GM20431 (cell line): ENCODE measurements around the gene TCOF1.

Experiments
- in situ Hi-C: fragments of 300-500 bp; cut with MseI, MboI; formaldehyde crosslinking; loops from one replicate; pipeline ENCODE4 v1.15.0; 2020; ENCODE audit warnings: low sequenced_read_pairs; ENCODE audit not compliant: unreplicated experiment

The TCOF1 gene

GRCh38 chr5:150323819-150324218 lies 33.7 kb upstream of the TCOF1 start:
- in situ Hi-C loops = no loop called here

GRCh38 chr5:150325426-150325825 lies 32.1 kb upstream of the TCOF1 start:
- in situ Hi-C loops = no loop called here

- in situ Hi-C loops = no loop called here
Observed at GRCh38 chr5:150326707-150327106, 30.8 kb upstream of the TCOF1 start.

DNA sequence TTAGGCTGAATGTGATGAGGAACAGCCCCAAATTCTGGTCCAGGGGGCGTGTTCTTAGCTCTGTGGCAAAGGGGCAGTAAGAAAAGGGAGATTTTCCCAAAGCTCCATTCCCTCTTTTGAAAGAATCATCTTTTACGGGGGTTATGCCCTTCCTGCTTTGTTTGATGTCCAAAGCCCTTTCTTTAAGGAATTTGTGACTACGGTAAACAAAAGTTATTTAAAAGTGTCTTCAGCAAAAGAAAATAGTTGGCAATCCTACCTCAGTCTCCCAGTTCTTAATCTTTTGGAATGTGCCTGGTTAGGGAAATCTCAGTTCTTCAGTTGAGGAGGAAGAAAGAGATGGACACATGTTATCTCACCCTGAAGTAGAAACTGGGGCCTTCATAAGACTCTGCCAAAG lies 30.4 kb upstream of the TCOF1 start:
- in situ Hi-C loops = no loop called here

DNA sequence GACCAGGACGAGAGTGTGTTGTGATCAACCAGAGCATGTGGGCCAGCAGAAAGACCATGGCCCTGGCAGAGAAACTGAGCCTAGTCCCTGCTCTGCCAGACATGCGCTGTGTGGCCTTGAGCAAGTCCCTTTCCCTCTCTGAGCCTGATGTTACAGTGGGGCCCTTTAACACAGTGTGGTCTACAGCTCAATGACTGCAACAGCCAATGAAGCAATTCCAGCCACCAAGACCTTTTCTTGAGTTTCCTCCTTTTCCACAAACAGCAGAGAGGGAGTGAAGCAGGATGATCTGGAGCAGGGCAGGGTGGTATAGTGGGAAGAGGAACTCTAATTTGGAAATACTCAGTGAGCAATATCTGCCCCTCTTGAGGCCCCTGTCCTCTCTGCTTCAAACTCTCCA lies 29.0 kb upstream of the TCOF1 start:
- in situ Hi-C loops = no loop called here

DNA sequence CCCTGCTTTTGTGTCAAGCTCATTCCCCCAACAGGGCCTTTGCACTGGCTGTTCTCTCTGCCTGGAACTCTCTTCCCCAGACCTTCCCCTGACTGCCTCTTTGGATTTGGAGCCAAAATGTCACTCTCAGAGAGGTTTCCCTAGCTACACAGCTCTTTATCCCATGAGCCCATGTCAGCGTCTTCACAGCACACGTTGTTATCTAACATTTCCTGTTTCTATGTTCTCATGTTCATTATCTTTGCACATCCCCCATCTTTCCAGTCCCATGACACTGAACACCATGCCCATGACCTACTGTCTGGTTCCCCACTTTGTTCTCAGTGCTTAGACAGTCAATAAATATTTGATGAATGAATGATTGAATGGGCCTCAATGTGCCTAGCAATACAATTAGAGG lies 28.5 kb upstream of the TCOF1 start:
- in situ Hi-C loops = no loop called here

DNA sequence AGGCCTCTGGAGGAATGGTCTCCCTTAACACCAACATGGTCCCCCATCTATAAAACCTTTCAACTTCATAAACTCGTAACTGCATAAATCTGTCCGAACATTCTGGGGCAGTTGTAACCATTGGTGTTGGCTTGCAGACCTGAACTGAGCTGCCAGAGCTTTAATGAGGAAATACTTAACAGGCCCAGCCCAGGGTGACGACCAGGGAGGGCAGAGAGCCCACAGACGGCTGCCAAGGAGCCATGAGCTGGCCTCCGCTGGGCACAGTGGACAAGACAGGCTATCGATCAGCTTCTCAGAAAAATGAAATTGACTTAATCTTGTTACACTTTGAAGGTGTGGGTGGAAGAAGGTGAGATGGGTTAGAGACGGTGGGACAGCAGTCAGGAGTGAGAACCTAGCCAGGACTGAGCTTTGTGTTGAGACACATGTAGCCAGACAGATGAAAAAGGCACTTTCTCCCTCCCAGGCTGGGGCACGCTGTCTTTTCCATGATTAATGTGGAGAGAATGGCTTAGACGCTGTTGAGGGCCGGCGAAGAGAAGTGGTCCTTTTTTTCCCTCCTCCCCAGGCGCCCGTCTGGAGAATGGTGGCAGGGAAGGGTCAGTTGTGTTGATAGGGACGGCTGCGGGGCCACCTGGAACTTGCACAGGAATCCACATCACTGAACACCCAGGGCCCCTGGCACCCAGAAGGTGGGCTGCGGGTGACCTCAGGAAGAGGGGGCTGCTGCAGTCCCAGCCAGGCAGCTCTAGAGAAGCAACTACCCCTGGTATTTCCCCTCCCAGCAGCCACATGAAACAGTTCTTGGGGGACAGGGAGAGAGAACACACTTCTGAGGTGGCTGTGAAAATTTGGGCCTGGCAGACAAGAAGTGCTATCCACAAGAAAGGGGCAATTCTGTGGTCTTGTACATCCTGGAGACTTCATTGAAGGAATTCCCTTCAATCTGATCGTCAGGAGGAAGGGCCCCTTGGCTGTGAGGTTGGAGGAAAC lies 27.3 kb upstream of the TCOF1 start:
- in situ Hi-C loops = no loop called here

DNA sequence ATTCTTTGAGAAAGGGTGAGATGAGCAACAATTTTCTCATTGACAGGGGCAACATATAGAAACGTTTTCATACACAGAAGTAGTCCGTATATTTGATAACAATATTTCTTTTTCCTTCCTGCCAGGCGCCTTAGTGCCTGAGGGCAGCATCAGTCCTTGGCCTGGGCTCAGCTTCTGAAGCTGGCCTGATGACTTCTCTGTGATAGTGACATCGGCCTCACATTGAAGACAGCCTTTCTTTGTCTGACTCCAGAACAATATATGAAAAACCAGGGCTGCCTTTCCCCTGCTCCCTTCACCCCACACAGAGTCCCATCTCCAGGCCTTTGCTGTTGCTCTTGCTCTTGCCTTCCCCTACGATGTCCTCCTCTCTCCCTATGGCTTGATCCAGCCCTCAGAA lies 24.1 kb upstream of the TCOF1 start:
- in situ Hi-C loops = no loop called here

DNA sequence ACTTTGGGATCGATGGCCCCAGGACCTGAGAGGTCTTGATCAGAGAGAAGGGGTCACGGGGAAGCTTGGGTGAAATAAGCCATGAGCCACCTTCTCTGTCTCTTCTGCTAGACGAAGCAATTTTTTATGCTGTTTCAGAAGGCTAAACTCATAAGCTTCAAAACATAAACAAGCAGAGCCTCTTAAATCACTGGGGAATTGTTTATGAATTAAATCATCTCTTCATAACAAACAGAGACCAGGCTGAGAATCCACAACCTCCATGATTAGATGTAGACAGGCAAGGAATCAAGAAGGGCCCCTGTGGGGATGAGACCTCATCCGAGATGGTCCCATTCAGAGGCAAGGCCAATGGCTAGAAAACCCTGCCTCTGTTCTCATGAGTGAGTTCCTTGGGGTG lies 21.7 kb upstream of the TCOF1 start:
- in situ Hi-C loops = no loop called here

- in situ Hi-C loops = no loop called here
Observed at GRCh38 chr5:150338546-150338945, 19.0 kb upstream of the TCOF1 start.

DNA sequence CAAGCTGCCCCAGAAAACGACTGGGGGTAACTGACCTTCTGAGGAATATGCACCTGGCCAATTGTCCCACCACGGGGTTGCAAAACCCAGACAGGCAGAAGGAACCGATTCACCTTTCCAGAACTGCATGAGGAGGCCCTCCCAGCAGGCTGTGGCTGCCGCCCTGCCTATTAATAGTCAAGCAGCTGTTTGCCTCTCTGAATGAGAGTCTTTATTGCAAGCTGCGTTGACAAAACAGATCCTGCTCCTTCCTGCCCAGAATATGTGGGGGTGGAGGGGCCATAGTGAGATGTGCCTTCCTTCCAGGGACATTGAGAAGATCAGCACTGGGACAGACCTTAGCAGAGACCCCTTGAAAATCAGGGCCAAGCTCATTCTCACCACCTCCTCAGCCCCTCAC lies 18.3 kb upstream of the TCOF1 start:
- in situ Hi-C loops = no loop called here

GRCh38 chr5:150339841-150340240 lies 17.7 kb upstream of the TCOF1 start:
- in situ Hi-C loops = no loop called here

DNA sequence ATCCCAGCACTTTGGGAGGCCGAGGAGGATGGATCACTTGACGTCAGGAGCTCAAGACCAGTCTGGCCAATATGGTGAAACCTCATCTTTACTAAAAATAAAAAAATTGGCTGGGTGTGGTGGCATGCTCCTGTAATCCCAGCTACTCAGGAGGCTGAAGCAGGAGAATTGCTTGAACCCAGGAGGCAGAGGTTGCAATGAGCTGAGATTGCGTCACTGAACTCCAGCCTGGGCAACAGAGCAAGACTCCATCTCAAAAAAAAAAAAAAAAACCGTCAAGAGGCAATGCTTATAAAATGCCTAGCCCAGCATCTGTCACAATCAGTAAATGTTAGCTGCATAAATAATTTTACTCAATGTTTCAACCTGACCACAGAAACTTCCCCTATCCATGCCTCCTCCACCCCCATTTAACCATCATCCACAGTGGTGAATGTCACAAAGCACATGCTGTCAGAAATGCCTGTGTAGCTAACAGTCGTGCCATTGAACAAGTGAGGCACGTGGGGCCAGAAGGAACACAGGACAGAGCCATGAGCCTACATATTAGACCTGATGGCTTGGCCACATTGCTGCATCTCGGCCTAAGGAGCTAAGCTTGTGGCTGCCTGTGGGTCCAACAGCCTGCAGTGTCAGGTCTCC lies 16.8 kb upstream of the TCOF1 start:
- in situ Hi-C loops = no loop called here

- in situ Hi-C loops = no loop called here
Observed at GRCh38 chr5:150341331-150341730, 16.2 kb upstream of the TCOF1 start.

DNA sequence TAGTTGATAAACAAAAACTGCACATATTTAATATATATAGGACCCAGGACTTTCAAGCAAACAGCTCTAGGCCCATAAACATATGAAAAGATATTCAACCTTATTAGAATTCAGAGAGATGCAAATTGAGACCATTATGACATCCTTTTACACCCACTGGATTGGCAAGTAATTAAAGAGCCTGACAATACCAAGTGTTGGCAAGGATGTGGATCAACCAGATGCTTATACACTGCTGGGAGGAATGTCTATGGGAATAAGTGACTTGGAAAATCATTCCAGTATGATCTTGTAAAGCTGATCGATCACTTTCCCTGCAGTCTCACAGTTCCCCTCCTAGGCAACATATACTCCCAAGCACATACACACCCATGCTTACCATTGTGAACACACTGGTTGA lies 15.5 kb upstream of the TCOF1 start:
- in situ Hi-C loops = no loop called here

- in situ Hi-C loops = no loop called here
Observed at GRCh38 chr5:150342583-150342982, 14.9 kb upstream of the TCOF1 start.

- in situ Hi-C loops = no loop called here
Observed at GRCh38 chr5:150343994-150344631, 13.4 kb upstream of the TCOF1 start.

GRCh38 chr5:150345716-150346115 lies 11.8 kb upstream of the TCOF1 start:
- in situ Hi-C loops = no loop called here

GRCh38 chr5:150346592-150346991 lies 10.9 kb upstream of the TCOF1 start:
- in situ Hi-C loops = no loop called here

- in situ Hi-C loops = no loop called here
Observed at GRCh38 chr5:150347003-150347402, 10.5 kb upstream of the TCOF1 start.

- in situ Hi-C loops = no loop called here
Observed at GRCh38 chr5:150347451-150347850, 10.0 kb upstream of the TCOF1 start.
